ENCODE results near the gene INPP5A.
"Not testable (repeated sequence)": the region's sequence is repeated elsewhere in the genome, so short reads cannot be mapped to it uniquely, and the experiment has no call there.

The INPP5A gene

GRCh38 chr10:132584081-132584480 is 46.5 kb downstream of the INPP5A start:
- no peak for DNase-seq

GRCh38 chr10:132585732-132586722 is 48.4 kb downstream of the INPP5A start:
- DNase-seq = no peak

GRCh38 chr10:132586739-132587138 is 49.2 kb downstream of the INPP5A start:
- DNase-seq = no peak

DNA sequence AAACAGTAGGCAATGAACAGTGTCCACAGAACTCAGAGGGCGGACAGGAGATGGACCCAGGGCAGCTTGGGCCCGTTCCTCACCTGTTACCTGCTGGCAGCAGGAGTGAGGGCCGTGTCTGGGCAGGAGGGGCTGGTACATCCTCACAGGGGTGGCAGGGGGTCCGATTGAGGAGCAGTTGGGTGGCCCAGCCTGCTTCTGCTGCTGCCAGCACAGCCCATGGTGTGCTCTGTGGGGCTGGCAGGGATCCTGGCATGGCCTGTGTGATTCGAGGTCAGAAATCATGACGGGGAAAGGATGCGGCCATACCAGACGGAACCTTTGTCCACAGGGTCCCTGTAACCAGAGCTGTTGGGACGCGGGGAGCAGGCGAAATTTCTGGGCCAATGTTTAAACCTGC is 49.6 kb downstream of the INPP5A start:
- no peak for DNase-seq

DNA sequence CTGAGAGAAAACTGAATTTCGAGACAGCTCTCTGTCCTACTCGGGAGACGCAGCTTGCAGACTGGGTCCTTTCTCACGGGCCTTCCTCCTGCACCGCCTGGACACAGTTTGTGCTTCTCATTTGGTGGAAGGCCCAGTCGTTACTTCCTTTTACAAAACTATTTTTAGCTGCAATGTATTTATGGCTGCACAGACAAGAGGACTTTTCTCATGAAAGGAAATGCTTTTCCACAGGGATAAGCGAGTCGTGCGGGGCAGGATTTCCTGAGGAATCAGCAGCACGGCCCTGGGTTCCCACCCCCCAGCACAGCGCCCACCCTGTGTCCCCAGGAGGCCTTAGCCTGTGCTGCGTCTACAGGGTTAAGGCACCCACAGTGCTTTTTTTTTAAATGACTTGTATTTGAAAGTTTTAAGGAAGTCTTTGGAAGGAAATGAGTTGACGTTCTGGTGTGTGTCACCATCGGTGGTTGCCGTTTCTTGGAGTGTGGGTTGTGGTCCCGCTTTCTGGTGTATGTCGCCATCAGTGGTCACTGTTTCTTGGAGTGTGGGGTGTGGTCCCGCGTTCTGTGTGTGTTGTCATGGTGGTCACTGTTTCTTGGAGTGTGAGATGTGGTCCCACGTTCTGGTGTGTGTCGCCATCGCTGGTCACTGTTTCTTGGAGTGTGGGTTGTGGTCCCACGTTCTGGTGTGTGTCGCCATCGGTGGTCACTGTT is 50.9 kb downstream of the INPP5A start:
- peak; percentile 48 for DNase-seq

DNA sequence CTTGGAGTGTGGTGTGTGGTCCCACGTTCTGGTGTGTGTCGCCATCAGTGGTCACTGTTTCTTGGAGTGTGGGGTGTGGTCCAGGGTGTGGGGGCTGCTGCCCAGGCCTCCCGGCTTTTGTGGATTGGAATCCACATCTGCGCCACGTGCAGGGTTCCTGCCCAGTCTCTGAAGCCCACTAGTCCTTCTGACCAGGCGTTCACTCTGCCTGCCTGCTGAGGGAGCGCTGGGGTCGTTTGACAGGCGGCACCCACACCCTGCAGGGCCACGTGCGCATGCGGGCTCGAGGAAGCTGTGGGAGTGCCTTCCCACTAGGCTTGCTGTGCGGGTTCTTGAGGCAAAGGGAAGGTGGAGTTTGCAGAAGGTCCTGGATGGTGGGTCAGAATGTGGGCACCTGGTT is 51.4 kb downstream of the INPP5A start:
- DNase-seq = no peak

DNA sequence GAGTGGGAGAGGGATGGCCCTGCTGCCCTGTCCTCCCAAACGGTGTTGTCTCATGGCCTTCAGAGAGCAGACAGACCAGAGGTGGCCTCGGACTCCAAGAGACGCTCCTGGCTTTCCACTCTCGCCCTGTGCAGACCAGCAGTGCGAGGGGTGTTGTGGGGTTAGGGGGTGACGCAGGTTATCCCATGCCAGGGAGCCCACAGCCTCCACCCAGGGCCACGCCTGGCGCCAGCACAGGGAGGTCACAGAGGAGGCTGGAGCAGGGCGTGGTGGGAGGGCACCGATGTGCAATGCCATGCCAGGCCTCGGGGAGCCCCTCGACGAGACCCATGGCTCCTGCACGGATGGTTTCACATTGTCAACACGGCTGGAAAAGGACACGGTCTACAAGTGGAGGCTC is 52.1 kb downstream of the INPP5A start:
- DNase-seq = no peak

GRCh38 chr10:132590094-132590751 is 52.6 kb downstream of the INPP5A start:
- DNase-seq = no peak

- DNase-seq = no peak
Measured at GRCh38 chr10:132590752-132591121, 53.1 kb downstream of the INPP5A start.

- DNase-seq = peak; percentile 72
Measured at GRCh38 chr10:132591166-132591971, 53.8 kb downstream of the INPP5A start.

DNA sequence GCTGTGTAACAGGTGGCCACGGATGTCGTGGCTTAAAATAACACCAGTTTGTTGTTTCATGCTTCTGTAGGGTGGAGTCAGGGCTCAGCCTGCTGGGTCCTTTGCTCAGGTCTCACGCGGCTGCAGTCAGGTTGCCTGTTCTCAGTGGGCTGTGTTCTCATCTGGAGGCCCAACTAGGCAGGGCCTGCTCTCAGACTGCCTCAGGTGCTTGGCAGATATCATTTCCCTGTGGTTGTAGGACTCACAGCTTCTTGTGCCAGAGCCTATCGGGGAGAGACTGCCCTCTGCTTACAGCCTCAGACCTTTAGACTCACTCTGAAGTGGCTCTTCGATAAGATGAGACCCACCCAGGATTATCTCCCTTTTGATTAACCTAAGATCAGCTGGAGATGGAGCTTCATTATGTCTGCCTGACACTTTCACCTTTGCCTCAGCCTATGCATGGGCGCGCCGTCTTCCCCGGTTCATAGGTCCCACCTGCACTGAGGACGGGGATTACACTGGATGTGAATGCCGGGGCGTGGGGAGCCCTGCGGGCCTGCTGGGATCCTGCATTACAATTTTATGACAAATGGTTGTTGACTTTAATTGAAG is 55.3 kb downstream of the INPP5A start:
- no peak for DNase-seq

- no peak for DNase-seq
Measured at GRCh38 chr10:132593389-132593788, 55.8 kb downstream of the INPP5A start.

GRCh38 chr10:132593900-132594876 is 56.6 kb downstream of the INPP5A start:
- no peak for DNase-seq

GRCh38 chr10:132595021-132595420 is 57.4 kb downstream of the INPP5A start:
- no peak for DNase-seq

GRCh38 chr10:132595854-132596253 is 58.3 kb downstream of the INPP5A start:
- no peak for DNase-seq

GRCh38 chr10:132596742-132597279 is 59.2 kb downstream of the INPP5A start:
- DNase-seq = no peak

GRCh38 chr10:132597654-132598053 is 60.1 kb downstream of the INPP5A start:
- DNase-seq = no peak

DNA sequence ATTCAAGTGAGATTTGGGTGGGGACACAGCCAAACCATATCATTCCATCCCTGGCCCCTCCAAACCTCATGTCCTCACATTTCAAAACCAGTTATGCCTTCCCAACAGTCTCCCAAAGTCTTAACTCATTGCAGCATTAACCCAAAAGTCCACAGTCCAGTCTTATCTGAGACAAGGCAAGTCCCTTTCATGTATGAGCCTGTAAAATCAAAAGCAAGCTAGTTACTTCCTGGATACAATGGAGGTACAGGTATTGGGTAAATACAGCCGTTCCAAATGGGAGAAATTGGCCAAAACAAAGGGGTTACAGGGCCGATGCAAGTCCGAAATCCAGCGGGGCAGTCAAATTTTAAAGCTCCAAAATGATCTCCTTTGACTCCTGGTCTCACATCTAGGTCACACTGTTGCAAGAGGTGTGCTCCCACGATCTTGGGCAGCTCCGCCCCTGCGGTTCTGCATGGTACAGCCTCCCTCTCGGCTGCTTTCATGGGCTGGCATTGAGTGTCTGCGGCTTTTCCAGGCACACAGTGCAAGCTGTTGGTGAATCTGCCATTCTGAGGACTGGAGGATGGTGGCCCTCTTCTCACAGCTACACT is 61.5 kb downstream of the INPP5A start:
- not testable (repeated sequence) for DNase-seq

DNA sequence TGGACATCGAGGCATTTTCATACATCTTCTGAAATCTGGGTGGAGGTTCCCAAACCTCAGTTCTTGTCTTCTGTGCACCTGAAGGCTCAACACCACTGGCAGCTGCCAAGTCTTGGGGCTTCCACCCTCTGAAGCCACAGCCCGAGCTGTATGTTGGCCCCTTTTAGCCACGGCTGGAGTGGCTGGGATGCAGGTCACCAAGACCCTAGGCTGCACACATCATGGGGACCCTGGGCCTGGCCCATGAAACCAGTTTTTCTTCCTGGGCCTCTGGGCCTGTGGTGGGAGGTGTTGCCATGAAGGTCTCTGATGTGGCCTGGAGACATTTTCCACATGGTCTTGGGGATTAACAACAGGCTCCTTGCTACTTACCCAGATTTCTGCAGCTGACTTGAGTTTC is 62.1 kb downstream of the INPP5A start:
- DNase-seq = no peak

DNA sequence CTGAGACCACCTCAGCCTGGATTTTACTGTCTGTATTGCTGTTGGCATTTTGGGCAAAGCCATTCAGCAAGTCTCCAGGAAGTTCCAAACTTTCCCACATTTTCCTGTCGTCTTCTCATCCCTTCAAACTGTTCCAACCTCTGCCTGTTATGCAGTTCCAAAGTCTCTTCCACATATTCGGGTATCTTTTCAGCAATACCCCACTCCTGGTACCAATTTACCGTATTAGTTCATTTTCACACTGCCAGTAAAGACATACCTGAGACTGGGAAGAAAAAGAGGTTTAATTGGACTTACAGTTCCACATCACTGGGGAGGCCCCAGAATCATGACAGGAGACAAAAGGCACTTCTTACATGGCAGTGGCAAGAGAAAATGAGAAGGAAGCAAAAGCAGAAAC is 62.8 kb downstream of the INPP5A start:
- no peak for DNase-seq

Data from fibroblast of skin of right biceps (primary cell).